A549 (cell line): Measurements from ENCODE around the gene FADS3.

Experiments
- CEBPB ChIP-seq, 2 experiments: fragments of >200 bp in 1 of 2; sonication (Bioruptor Twin) in 1 of 2; formaldehyde crosslinking in 1 of 2; IDR thresholded peaks; 2 replicates each; pipeline ENCODE4 v1.6.1; 2012 to 2016
- CHD4 ChIP-seq: fragments of 200-600 bp; sonication (generic); IDR thresholded peaks from 2 replicates; pipeline ENCODE4 v1.6.1; 2016; ENCODE audit warnings: antibody characterized with exemption, mild to moderate bottlenecking, borderline replicate concordance
- CTCF ChIP-seq: fragments of >200 bp; sonication (Bioruptor Twin); formaldehyde crosslinking; IDR thresholded peaks from 3 replicates; pipeline ENCODE4 v1.5.1; 2016
- EHMT2 ChIP-seq: fragments of 200-600 bp; sonication (generic); IDR thresholded peaks from 2 replicates; pipeline ENCODE4 v1.6.1; 2016; ENCODE audit warnings: antibody characterized with exemption, low read depth, mild to moderate bottlenecking, moderate library complexity
- ELK1 ChIP-seq: fragments of 150-350 bp; IDR thresholded peaks from 2 replicates; pipeline ENCODE4 v1.6.1; 2014; ENCODE audit warnings: low read depth, mild to moderate bottlenecking, low read length
- EP300 ChIP-seq, 2 experiments: fragments of >200 bp; sonication (Bioruptor Twin); formaldehyde crosslinking; IDR thresholded peaks; 2 replicates in 1 of 2; 3 replicates in 1 of 2; pipeline ENCODE4 v1.6.1; 2016 to 2017
- GATA3 ChIP-seq: IDR thresholded peaks from 2 replicates; pipeline ENCODE4 v1.6.1; 2012; ENCODE audit warnings: borderline replicate concordance
- HOXA7 ChIP-seq: fragments of 250-450 bp; sonication (Bioruptor Pico); IDR thresholded peaks from 2 replicates; pipeline ENCODE4 v1.5.0; 2020; ENCODE audit warnings: mild to moderate bottlenecking, moderate library complexity
- MAX ChIP-seq: IDR thresholded peaks from 2 replicates; pipeline ENCODE4 v1.6.1; 2012
- MYC ChIP-seq: IDR thresholded peaks from 2 replicates; pipeline ENCODE4 v1.6.1; 2012; ENCODE audit warnings: mild to moderate bottlenecking, inconsistent platforms, low read length, improper control_type of control experiment, borderline replicate concordance
- NR3C1 ChIP-seq: fragments of >200 bp; sonication (Bioruptor Twin); formaldehyde crosslinking; IDR thresholded peaks from 3 replicates; pipeline ENCODE4 v1.6.1; 2017
- POLR2A ChIP-seq: IDR thresholded peaks from 2 replicates; pipeline ENCODE4 v1.6.1; 2012; ENCODE audit warnings: mild to moderate bottlenecking, low read length
- RAD21 ChIP-seq, 2 experiments: fragments of >200 bp in 1 of 2; sonication (Bioruptor Twin) in 1 of 2; formaldehyde crosslinking in 1 of 2; IDR thresholded peaks in 1 of 2; conservative IDR thresholded peaks in 1 of 2; 2 replicates in 1 of 2; 3 replicates in 1 of 2; pipeline ENCODE4 v1.6.1; 2012 to 2018; ENCODE audit warnings: inconsistent platforms in 1 of 2
- SMC3 ChIP-seq: fragments of >200 bp; sonication (Bioruptor Twin); formaldehyde crosslinking; IDR thresholded peaks from 3 replicates; pipeline ENCODE4 v1.6.1; 2018; ENCODE audit warnings: inconsistent platforms

GRCh38 chr11:61923166-61924063 lies 32.1 kb upstream of the FADS3 start:
- TF ChIP-seq CTCF (no peak), EHMT2 (no peak), ELK1 (no peak), SMC3 (no peak), MAX (no peak), MYC (no peak), CEBPB (IDR thresholded peaks at IDR 0.05) (no peak), GATA3 (no peak), POLR2A (no peak), EP300 (IDR thresholded peaks at IDR 0.05) (no peak), RAD21 (conservative IDR thresholded peaks at IDR 0.05 in 1 of 2, IDR thresholded peaks at IDR 0.05 in 1 of 2) (no peak), NR3C1 (no peak), HOXA7 (CRISPR knock-in tag) (no peak), CHD4 (no peak)
